NCI-H1436 treated with DMSO at 0.1 percent for 48 hours (cell line): Measurements from ENCODE around the gene SERPINA6.
"Not testable (repeated sequence)": the region's sequence is repeated elsewhere in the genome, so short reads cannot be mapped to it uniquely, and the experiment has no call there.

Experiments used
- DNase-seq: peaks from one replicate; lab custom pipeline; 2025; lab: John Stamatoyannopoulos, UW

SERPINA6 gene

DNA sequence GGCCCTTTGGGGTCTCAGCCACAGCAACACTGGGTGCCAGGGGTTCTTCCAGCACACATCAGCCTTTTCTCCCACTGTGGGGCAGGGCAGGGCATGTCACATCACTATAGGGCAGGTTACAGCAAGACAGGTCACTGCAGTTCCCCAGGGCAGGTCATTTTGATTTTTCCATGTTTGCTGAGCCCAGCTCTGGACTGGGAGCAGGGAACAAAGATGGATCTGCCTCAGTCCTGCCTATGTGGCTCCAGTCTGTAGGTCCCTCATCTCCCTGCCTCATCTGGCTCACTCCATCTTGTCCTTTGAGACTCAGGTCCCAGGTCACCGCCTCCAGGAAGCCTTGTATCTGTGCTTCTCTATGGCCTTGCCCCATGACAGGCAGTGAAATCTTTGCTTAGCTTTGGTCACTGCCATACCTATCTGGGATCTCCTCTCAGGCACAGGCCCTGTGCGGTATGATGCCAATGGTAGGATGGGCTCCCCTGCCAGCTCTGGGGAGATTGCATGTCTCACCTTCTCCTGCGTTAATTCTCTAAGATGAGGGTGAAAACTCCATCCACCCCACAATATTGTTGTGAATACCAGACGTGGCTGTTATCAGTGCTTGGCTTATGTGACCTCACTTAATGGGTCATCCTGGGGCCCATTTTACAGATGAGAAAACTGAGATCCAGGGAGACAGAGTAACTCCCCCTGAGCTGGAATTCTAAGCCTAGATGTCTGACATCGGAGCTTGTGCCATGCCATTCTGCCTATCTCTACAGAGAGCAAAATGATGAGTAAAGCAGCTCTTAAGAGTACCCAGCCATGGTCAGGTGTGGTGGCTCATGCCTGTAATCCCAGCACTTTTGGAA is 1.5 kb downstream of the SERPINA6 start:
- DNase-seq: no peak

DNA sequence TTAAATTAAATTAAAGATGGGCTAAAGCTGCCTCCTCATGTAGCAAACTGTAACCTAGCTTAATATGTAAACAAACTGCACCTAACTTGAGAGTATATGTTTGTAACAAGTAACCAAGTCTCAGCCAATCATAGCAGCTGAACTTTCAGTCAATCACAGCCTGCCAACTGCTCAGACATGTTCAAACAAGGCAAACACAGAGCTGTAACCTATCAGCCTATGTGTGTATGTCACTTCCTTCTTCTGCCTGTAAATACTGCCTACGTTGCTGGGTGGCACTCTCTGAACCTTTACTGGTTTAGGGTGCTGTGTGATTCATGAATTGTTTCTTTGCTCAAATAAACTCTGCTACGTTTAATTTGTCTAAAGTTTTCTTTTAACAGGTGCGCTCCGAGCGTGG is 2.9 kb downstream of the SERPINA6 start:
- DNase-seq: peak; percentile 9

DNA sequence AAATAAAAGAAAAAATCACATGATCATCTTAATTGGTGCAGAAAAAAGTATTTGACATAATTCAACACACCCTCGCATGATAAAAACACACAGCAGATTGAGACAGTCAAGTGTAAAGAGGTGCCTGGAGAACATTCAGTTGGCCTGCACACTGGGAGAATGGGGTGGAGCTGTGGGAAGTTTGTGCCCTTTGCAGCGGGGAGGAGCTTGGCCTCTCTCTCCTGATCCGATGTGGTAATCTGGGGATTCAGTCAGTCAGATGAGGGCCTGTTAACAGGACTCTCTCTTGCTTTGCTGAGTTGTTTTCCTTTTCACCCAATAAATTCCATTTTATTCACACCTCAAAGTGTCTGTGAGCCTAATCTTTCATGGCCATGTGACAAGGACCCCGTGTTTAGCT is 5.9 kb downstream of the SERPINA6 start:
- DNase-seq: no peak

DNA sequence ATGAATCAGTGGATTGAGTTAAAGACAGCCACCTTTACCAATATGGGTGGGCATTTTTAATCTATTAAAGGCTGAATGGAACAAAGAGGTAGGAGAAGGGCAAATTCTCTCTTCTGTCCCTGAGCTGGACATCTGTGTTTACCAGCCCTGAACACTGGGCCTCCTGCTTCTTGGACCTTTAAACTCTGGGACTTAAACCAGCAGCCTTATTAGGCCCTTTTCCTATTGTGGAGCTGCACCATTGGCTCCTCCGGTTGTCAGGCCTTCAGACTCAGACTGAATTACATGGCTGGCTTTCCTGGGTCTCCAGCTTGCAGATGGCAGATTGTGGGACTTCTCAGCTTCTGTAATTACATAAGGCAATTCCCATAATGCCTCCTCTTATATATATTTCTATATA is 6.4 kb downstream of the SERPINA6 start:
- DNase-seq: no peak

DNA sequence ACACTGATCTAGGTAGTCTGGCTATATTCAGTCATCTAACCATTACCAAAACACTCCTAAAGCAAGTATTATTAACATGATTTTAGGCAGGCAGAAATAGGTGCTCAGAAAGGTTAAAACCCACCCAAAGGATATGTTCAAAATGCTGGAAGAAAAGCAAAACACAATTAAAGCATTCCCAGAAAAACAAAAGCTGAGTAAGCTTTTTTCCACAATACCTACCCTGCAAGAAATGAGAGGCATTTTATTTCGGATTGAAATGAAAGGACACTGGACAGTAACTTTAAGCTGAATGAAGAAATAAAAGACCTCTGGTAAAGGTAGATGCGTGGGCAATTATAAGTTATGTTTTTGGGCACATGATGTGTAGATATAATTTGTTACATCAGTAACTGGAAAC is 8.2 kb downstream of the SERPINA6 start:
- no peak for DNase-seq

GRCh38 chr14:94313991-94314655 is 9.0 kb downstream of the SERPINA6 start:
- DNase-seq: no peak

- no peak for DNase-seq
These were observed 10.5 kb downstream of the SERPINA6 start for GRCh38 chr14:94312481-94313246.

- no peak for DNase-seq
These were observed 12.9 kb downstream of the SERPINA6 start for GRCh38 chr14:94310248-94310647.

- DNase-seq: no peak
These were observed 13.4 kb downstream of the SERPINA6 start for GRCh38 chr14:94309721-94310120.

DNA sequence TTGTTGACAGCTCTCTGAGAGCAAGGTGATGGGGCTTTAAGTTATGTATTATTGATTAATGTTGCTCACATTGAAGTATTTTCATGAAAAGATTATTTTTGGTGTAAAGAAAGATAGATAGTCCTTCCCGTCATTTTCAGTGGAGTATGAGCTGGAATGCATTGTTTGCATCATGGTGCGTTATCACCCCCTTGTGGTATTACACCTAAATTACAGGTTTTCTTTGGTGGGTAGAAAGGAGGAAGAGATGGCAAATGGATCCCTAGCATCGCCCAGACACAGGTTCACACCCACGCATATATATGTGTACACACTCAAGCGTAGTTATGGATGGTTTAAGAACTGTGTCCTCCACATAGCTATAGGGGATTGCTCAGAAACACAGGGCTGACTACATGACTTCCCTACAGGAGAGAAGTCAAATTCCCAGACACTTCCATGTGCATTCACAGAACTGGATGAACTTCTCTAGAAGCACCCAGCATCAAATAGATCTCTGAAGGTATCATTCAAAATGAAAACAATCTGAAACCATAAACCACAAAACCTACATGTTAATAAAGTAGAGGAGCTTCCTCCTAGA is 15.6 kb downstream of the SERPINA6 start:
- DNase-seq: no peak

DNA sequence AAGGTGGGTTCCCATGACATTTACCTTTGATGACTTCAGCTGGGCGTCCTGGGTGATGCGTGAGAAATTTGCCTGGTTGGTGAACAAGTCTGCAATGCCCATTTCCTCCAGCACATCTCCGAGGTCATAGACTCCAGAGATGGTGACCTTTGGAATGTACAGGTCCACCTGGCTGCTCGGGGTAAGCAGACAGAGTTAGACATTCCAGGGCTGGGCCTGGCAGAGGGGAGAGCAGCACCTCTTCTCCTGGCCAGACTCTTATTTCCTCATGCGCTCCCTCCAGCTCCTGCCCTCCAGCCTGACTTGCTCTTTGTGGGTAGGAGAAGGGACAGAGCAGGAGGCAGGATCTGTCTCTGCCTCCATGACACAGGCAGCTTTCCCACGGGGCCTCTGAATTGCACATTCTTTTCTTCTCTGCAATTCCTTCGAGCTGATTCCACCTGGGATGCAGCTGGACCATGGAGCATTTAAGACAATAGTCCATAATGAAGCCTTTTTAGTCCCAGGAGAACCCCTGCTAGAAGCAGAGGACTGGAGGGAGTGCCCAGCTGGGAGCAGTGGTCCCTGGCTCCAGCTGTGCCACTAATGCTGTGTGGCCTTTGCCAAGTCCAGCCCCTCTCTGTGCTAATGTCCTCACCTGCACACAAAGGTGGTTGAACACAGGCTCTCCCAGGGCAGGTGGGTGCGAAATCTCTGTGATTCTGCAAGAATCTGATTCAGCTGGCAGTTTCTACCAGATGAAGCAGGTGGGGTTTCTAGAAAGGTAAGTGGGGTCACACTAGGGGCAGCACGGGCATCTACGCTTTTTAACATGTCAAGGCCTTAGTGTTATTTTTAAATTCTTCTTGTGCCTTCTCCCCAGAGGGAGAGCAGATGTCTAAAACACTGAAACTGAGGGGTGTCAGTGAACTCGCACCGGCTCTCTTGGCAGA is 16.8 kb downstream of the SERPINA6 start:
- DNase-seq: no peak

GRCh38 chr14:94305620-94306019 is 17.5 kb downstream of the SERPINA6 start:
- no peak for DNase-seq

DNA sequence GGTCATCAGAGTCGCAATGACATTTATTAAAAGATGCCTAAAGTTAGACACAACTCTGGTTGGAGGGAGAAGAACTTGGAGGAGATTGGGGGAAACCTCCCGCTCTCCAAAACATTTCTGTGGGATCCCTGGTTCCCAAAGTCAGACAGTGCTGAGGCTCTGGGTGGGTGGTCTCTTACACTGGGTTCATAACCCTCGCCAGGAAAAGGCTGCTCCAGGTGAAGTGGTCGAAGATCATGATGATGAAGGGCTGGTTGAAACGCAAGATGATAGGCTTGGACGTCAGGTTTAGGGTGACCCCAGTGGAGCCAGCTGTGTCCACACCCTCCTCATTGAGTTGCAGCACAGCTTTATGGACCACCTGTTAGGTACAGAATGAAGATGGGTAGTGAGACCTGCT is 18.9 kb downstream of the SERPINA6 start:
- no peak for DNase-seq

GRCh38 chr14:94303111-94303510 is 20.0 kb downstream of the SERPINA6 start:
- no peak for DNase-seq

GRCh38 chr14:94298130-94298529 is 25.0 kb downstream of the SERPINA6 start:
- DNase-seq: no peak

DNA sequence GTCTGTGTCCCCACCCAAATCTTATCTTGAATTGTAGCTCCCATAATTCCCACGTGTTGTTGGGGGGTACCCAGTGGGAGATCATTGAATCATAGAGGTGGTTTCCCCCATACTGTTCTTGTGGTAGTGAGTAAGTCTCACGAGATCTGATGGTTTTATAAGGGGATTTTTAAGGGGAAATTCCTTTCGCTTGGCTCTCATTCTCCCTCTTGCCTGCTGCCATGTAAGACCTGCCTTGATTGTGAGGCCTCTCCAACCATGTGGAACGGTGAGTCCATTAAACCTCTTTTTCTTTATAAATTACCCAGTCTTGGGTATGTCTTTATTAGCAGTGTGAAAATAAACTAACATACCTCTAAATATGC is 27.0 kb downstream of the SERPINA6 start:
- not testable (repeated sequence) for DNase-seq

- no peak for DNase-seq
These were observed 27.6 kb downstream of the SERPINA6 start for GRCh38 chr14:94295360-94296180.

DNA sequence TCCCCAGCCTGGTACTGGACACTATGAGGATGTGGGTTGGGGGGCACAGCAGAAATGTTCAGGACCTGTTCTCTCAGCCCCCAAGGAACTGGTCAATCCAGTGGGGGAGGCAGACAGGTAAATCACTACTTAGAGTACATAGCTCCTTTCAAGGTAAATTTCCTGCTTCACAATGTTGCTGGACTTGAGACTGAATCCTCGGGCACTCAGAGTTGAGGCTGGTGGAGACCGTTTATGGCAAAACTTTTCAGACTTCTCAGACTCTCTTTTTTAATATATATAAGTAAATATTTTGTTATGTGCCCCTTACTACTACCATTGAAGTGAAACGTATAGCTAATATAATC is 29.6 kb downstream of the SERPINA6 start:
- DNase-seq: no peak

- DNase-seq: no peak
These were observed 30.1 kb downstream of the SERPINA6 start, which contains the start of gene SERPINA10 for GRCh38 chr14:94292872-94293577. Gene SERPINA10, minus strand, starts transcription at chr14:94293268. Its CDS starts 2,675 bp downstream, at chr14:94290593.

GRCh38 chr14:94292526-94292871 is 30.6 kb downstream of the SERPINA6 start:
- no peak for DNase-seq
